Measurements from ENCODE around the gene KIDINS220.

DNA sequence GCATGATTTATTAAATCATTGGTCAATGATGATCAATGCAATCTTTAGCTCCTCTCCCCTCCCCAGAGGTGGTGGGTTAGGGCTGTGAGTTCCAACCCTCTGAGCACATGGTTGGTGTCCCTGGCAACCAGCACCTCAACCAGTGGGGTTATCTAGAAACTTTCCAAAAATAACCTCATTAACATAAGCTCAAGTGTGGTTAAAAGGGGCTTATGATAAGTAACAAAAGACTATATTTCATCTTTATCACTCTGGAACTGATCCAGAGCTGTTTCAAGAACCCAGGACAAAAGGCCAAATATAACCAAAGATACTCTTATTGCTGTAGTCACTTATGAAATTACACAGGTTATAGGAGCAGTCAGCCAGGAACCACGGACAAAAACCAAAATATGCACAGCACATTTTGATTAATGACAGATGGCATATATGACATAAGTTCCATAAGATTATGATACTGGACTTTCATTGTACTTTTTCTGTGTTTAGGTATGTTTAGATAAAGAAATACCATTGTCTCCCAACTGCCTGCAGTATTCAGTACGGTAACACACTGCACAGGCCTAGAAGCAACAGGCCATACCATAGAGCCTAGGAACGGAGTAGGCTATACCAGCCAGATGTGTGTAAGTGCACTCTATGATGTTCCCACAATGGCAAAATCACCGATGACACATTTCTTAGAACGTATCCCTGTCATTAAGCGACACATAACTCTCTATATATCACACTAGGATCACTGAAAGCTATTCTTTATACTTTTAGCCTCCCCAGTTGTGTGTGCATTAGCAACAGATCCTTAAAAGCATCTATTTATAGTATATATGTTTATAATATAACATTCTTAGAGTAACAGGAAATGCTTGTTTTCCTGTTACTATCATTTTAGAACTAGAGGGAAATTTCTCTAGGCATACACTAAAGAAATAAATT lies 31.9 kb downstream of the KIDINS220 start:
- TF ChIP-seq EZH2 (IDR thresholded peaks at IDR 0.05; ENCODE audit: borderline replicate concordance, insufficient read depth, low read length, poor library complexity, severe bottlenecking): no peak
- TF ChIP-seq, protein P1, sequence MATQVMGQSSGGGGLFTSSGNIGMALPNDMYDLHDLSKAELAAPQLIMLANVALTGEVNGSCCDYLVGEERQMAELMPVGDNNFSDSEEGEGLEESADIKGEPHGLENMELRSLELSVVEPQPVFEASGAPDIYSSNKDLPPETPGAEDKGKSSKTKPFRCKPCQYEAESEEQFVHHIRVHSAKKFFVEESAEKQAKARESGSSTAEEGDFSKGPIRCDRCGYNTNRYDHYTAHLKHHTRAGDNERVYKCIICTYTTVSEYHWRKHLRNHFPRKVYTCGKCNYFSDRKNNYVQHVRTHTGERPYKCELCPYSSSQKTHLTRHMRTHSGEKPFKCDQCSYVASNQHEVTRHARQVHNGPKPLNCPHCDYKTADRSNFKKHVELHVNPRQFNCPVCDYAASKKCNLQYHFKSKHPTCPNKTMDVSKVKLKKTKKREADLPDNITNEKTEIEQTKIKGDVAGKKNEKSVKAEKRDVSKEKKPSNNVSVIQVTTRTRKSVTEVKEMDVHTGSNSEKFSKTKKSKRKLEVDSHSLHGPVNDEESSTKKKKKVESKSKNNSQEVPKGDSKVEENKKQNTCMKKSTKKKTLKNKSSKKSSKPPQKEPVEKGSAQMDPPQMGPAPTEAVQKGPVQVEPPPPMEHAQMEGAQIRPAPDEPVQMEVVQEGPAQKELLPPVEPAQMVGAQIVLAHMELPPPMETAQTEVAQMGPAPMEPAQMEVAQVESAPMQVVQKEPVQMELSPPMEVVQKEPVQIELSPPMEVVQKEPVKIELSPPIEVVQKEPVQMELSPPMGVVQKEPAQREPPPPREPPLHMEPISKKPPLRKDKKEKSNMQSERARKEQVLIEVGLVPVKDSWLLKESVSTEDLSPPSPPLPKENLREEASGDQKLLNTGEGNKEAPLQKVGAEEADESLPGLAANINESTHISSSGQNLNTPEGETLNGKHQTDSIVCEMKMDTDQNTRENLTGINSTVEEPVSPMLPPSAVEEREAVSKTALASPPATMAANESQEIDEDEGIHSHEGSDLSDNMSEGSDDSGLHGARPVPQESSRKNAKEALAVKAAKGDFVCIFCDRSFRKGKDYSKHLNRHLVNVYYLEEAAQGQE (IDR thresholded peaks at IDR 0.05; ENCODE audit: borderline replicate concordance): no peak
- TF ChIP-seq, protein P2, sequence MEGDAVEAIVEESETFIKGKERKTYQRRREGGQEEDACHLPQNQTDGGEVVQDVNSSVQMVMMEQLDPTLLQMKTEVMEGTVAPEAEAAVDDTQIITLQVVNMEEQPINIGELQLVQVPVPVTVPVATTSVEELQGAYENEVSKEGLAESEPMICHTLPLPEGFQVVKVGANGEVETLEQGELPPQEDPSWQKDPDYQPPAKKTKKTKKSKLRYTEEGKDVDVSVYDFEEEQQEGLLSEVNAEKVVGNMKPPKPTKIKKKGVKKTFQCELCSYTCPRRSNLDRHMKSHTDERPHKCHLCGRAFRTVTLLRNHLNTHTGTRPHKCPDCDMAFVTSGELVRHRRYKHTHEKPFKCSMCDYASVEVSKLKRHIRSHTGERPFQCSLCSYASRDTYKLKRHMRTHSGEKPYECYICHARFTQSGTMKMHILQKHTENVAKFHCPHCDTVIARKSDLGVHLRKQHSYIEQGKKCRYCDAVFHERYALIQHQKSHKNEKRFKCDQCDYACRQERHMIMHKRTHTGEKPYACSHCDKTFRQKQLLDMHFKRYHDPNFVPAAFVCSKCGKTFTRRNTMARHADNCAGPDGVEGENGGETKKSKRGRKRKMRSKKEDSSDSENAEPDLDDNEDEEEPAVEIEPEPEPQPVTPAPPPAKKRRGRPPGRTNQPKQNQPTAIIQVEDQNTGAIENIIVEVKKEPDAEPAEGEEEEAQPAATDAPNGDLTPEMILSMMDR (IDR thresholded peaks at IDR 0.05; ENCODE audit: poor library complexity, severe bottlenecking): no peak
